Uterus (tissue), 2 donors: ENCODE data around the gene IFTAP.
"Not testable (repeated sequence)": the region's sequence is repeated elsewhere in the genome, so short reads cannot be mapped to it uniquely, and the experiment has no call there.

Experiments used
- POLR2A ChIP-seq, 2 donors: fragments of 450-650 bp; IDR thresholded peaks; one replicate each; pipeline ENCODE4 v1.6.1; 2016; ENCODE audit warnings: antibody characterized with exemption in 2 of 2, mild to moderate bottlenecking in 1 of 2, moderate library complexity in 1 of 2
- TF ChIP-seq, protein P1 (sequence below), 4 experiments: fragments of 200-600 bp in 2 of 4; fragments of 450-650 bp in 2 of 4; sonication (generic) in 2 of 4; IDR thresholded peaks; one replicate each; pipeline ENCODE4 v1.5.1; 2016 to 2019; ENCODE audit warnings: antibody characterized with exemption in 4 of 4, mild to moderate bottlenecking in 2 of 4, moderate library complexity in 1 of 4

DNA sequence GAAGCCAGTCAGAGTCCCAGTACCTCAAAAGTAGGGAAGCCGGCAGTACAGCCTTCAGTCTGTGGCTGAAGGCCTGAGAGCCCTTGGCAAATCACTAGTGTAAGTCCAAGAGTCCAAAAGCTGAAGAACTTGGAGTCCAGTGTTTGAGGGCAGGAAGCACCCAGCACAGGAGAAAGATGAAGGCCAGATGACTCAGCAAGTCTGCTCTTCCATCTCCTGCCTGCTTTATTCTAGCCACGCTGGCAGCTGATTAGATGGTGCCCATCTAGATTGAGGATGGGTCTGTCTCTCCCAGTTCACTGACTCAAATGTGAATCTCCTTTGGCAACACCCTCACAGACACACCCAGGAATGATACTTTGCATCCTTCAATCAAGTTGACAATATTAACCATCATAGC, 67.1 kb downstream of the IFTAP start:
- TF ChIP-seq, protein P1, sequence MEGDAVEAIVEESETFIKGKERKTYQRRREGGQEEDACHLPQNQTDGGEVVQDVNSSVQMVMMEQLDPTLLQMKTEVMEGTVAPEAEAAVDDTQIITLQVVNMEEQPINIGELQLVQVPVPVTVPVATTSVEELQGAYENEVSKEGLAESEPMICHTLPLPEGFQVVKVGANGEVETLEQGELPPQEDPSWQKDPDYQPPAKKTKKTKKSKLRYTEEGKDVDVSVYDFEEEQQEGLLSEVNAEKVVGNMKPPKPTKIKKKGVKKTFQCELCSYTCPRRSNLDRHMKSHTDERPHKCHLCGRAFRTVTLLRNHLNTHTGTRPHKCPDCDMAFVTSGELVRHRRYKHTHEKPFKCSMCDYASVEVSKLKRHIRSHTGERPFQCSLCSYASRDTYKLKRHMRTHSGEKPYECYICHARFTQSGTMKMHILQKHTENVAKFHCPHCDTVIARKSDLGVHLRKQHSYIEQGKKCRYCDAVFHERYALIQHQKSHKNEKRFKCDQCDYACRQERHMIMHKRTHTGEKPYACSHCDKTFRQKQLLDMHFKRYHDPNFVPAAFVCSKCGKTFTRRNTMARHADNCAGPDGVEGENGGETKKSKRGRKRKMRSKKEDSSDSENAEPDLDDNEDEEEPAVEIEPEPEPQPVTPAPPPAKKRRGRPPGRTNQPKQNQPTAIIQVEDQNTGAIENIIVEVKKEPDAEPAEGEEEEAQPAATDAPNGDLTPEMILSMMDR (IDR thresholded peaks at IDR 0.05): not testable (repeated sequence)
- not testable (repeated sequence) for TF ChIP-seq POLR2A (IDR thresholded peaks at IDR 0.05)
